Endothelial cell of umbilical vein (primary cell): Measurements from ENCODE around the gene PRDX5. TPM values are rescaled to one million over a fixed set of nuclear protein-coding genes. Genes with fewer than 3 reads are reported as not detected.

Experiments used
- BruUV-seq: library from RNA; stranded (reverse); fragments of 400-500 nt; replicated peaks from 2 replicates; lab custom pipeline; 2021; lab: Mats Ljungman, UMichigan
- CTCF ChIA-PET: fragments of 300-600, 350-600 bp; sonication (Branson Sonifier 250); formaldehyde crosslinking; loops from one replicate; lab custom pipeline; 2021; ENCODE audit warnings: antibody characterized with exemption, inconsistent platforms; lab: Charles Lee
- POLR2A ChIA-PET: fragments of 300-600, 350-600 bp; sonication (Branson Sonifier 250); formaldehyde crosslinking; loops from one replicate; lab custom pipeline; 2021; ENCODE audit warnings: antibody characterized with exemption, inconsistent platforms; lab: Charles Lee
- DNase-seq: peaks from one replicate; pipeline ENCODE4 v3.0.0-alpha.2; 2011; ENCODE audit warnings: low read depth, low spot score
- FAIRE-seq: peaks from 2 replicates; lab custom pipeline; 2011; peaks lifted over from hg19 to GRCh38; lab: Jason Lieb, UNC
- H2AFZ ChIP-seq: 2 replicates; pipeline ENCODE4 v1.6.0; 2012; ENCODE audit warnings: low read depth, low read length, control low read depth, inconsistent platforms
- H3K27ac ChIP-seq: 2 replicates; pipeline ENCODE4 v1.5.1; 2011; ENCODE audit warnings: low read depth, mild to moderate bottlenecking, control low read depth, low read length, moderate library complexity; ENCODE audit not compliant: insufficient read depth
- H3K27me3 ChIP-seq, 2 experiments: 2 replicates each; pipeline versions ENCODE4 v1.6.0 to v1.6.1; 2011; ENCODE audit warnings: low read length in 2 of 2, mixed read lengths in 1 of 2; ENCODE audit not compliant: control insufficient read depth in 2 of 2, insufficient read depth in 2 of 2
- H3K36me3 ChIP-seq, 2 experiments: 2 replicates in 1 of 2; 3 replicates in 1 of 2; pipeline ENCODE4 v1.5.1; 2011; ENCODE audit warnings: low read length in 2 of 2, mild to moderate bottlenecking in 1 of 2, moderate library complexity in 1 of 2; ENCODE audit not compliant: control insufficient read depth in 2 of 2, insufficient read depth in 2 of 2; ENCODE audit errors: extremely low read depth in 1 of 2
- H3K4me1 ChIP-seq: 3 replicates; pipeline ENCODE4 v1.5.1; 2011; ENCODE audit warnings: mild to moderate bottlenecking, low read length; ENCODE audit not compliant: control insufficient read depth, insufficient read depth; ENCODE audit errors: extremely low read depth
- H3K4me2 ChIP-seq: 2 replicates; pipeline ENCODE4 v1.6.1; 2011; ENCODE audit warnings: low read length, control low read depth, mixed read lengths; ENCODE audit not compliant: insufficient read depth
- H3K4me3 ChIP-seq, 3 experiments: fragments of 200-600 bp in 1 of 3; sonication (generic), shearing (Covaris generic) in 1 of 3; replicated peaks in 1 of 3; 2 replicates each; pipeline ENCODE4 v1.5.1; 2011 to 2016; ENCODE audit warnings: control low read depth in 3 of 3, low read length in 3 of 3, mild to moderate bottlenecking in 2 of 3, inconsistent platforms in 1 of 3, low read depth in 1 of 3, moderate library complexity in 1 of 3; ENCODE audit not compliant: insufficient read depth in 1 of 3
- H3K79me2 ChIP-seq: 2 replicates; pipeline ENCODE4 v1.6.0; 2012; ENCODE audit warnings: low read length, inconsistent platforms; ENCODE audit not compliant: control insufficient read depth, insufficient read depth
- H3K9ac ChIP-seq: replicated peaks from 2 replicates; pipeline ENCODE3; 2011; ENCODE audit warnings: low read length, control low read depth; ENCODE audit not compliant: insufficient read depth; ENCODE audit errors: extremely low read depth
- H3K9me1 ChIP-seq: replicated peaks from 3 replicates; pipeline ENCODE4 v1.6.0; 2011; ENCODE audit warnings: mild to moderate bottlenecking, low read length; ENCODE audit not compliant: control insufficient read depth, insufficient read depth; ENCODE audit errors: extremely low read depth
- H3K9me3 ChIP-seq: replicated peaks from 2 replicates; pipeline ENCODE4 v1.5.1; 2012; ENCODE audit warnings: low read length, inconsistent platforms; ENCODE audit not compliant: control insufficient read depth, insufficient read depth
- H4K20me1 ChIP-seq: replicated peaks from 2 replicates; pipeline ENCODE3; 2011; ENCODE audit warnings: mild to moderate bottlenecking, low read length; ENCODE audit not compliant: control insufficient read depth, insufficient read depth; ENCODE audit errors: extremely low read depth
- FOS ChIP-seq: IDR thresholded peaks from 2 replicates; pipeline ENCODE4 v1.6.1; 2011; ENCODE audit warnings: mild to moderate bottlenecking, low read length, moderate library complexity, borderline replicate concordance; ENCODE audit not compliant: insufficient read depth
- GATA2 ChIP-seq: IDR thresholded peaks from 2 replicates; pipeline ENCODE4 v1.7.0; 2011; ENCODE audit warnings: low read depth, mild to moderate bottlenecking, moderate library complexity, mixed read lengths, low read length; ENCODE audit not compliant: insufficient read length, insufficient read depth
- JUN ChIP-seq: IDR thresholded peaks from 2 replicates; pipeline ENCODE4 v1.6.1; 2011; ENCODE audit warnings: borderline replicate concordance, low read depth; ENCODE audit not compliant: insufficient read length, insufficient read depth
- MYC ChIP-seq: IDR thresholded peaks from one replicate; pipeline ENCODE4 v1.6.1; 2011; ENCODE audit warnings: mild to moderate bottlenecking, low read depth, low read length
- POLR2A ChIP-seq: IDR thresholded peaks from 2 replicates; pipeline ENCODE4 v1.6.1; 2012; ENCODE audit warnings: low read depth, mild to moderate bottlenecking, control low read depth, low read length
- POLR2AphosphoS5 ChIP-seq: IDR thresholded peaks from 2 replicates; pipeline ENCODE4 v1.6.1; 2012; ENCODE audit warnings: low read depth, mild to moderate bottlenecking, control low read depth, low read length, moderate library complexity; ENCODE audit not compliant: insufficient read depth
- dilution Hi-C: fragments of 300-500 bp; cut with MboI; formaldehyde crosslinking; loops from one replicate; pipeline ENCODE4 v1.15.0; 2019; ENCODE audit warnings: low sequenced_read_pairs; ENCODE audit not compliant: extremely low pct_ligation_motif_present
- intact Hi-C: fragments of 100-400 bp; cut with micrococcal nuclease; formaldehyde crosslinking; loops from one replicate; pipeline ENCODE4 v1.10.0; 2022
- polyA plus RNA-seq, 4 experiments: library from polyadenylated mRNA; depleted of rRNA in 3 of 4; stranded (reverse) in 3 of 4; unstranded in 1 of 4; fragments of >200 nt; gene quantifications; 2 replicates each; pipeline versions ENCODE4 v1.2.1 to v1.2.3, GENCODE V29; 2011 to 2012; ENCODE audit warnings: missing spikeins in 1 of 4
- total RNA-seq: library from RNA; stranded (reverse); gene quantifications from 2 replicates; pipeline ENCODE4 v1.2.3, GENCODE V29; 2021
- TF ChIP-seq, protein P1 (sequence below): IDR thresholded peaks from 2 replicates; pipeline ENCODE4 v1.6.1; 2011; ENCODE audit not compliant: insufficient read depth, insufficient read length
- TF ChIP-seq, protein P2 (sequence below), 2 donors: IDR thresholded peaks; 1 replicate in 1 of 2; 2 replicates in 1 of 2; pipeline ENCODE4 v1.5.1; 2011; ENCODE audit warnings: low read length in 2 of 2, mild to moderate bottlenecking in 2 of 2, moderate library complexity in 2 of 2, control low read depth in 1 of 2, inconsistent platforms in 1 of 2, low read depth in 1 of 2; ENCODE audit not compliant: insufficient read depth in 1 of 2; ENCODE audit errors: extremely low read depth in 1 of 2

The PRDX5 gene
- total and polyA plus RNA-seq, 2 donors (not counting 3 experiments of a cell fraction or from before 2014, with no cell fraction given), result 199 to 709 TPM

DNA sequence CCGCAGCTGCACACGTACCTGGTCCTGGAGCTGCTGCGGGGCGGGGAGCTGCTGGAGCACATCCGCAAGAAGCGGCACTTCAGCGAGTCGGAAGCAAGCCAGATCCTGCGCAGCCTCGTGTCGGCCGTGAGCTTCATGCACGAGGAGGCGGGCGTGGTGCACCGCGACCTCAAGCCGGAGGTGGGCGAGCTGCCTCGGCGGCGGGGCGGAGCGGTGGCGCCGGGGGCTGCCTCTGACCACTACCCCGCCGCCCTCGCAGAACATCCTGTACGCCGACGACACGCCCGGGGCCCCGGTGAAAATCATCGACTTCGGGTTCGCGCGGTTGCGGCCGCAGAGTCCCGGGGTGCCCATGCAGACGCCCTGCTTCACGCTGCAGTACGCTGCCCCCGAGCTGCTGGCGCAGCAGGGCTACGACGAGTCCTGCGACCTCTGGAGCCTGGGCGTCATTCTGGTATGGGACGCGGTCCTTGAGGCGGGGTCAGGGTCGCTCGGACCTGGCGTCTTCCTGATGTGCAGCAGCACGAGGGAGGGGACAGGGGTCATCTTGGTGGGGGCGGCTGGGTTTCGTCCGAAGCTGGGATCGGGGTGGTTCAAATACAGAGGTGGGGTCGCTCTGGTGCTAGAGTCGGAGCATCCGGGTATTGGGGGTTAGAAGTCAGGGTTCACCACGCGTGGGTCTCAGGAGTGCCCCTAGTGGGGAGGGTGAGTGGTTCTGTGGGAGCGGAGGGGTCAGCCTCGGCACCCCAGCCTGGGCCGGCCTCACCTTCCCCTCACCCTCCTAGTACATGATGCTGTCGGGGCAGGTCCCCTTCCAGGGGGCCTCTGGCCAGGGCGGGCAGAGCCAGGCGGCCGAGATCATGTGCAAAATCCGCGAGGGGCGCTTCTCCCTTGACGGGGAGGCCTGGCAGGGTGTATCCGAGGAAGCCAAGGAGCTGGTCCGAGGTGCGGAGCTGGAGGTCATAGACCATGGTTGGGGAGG lies 51.8 kb downstream of the PRDX5 start:
- dilution Hi-C loops (no loop called here), intact Hi-C loops (no loop called here)
- FAIRE-seq (no peak), DNase-seq (no peak)
- POLR2A ChIA-PET, result no interaction called here
- Histone ChIP-seq H3K4me1 (no peaks in the 10 kb centered on the region), H2AFZ (no peak overlapping the region), H3K79me2 (no peaks in the 10 kb centered on the region), H3K9me1 (no peaks in the 10 kb centered on the region), H3K36me3 (peaks cover 0 to 23% of the 10 kb centered on the region in 2 experiments), H3K27ac (no peak overlapping the region), H3K4me2 (no peak overlapping the region), H3K27me3 (no peaks in the 10 kb centered on the region), H3K9ac (no peak overlapping the region), H4K20me1 (no peaks in the 10 kb centered on the region), H3K4me3 (no peak overlapping the region), H3K9me3 (no peaks in the 10 kb centered on the region)
- no TSS peak for BruUV-seq
- no peak for TF ChIP-seq FOS
- TF ChIP-seq GATA2, result no peak
- TF ChIP-seq POLR2A, result no peak
- TF ChIP-seq JUN, result no peak
- no peak for TF ChIP-seq MYC
- TF ChIP-seq POLR2AphosphoS5, result no peak
- CTCF ChIA-PET, result no interaction called here

DNA sequence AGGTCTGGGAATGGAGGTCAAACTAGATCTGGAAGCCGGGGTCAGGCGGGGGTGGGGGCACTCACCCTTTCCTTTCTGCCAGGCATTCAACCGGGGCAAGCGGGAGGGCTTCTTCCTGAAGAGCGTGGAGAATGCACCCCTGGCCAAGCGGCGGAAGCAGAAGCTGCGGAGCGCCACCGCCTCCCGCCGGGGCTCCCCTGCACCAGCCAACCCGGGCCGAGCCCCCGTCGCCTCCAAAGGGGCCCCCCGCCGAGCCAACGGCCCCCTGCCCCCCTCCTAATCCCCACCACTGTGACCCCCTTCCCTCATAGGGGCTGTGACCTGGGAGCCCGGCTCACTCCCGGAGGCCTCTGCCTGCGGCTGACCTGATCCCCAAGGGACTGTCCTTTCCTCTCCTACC lies 53.3 kb downstream of the PRDX5 start:
- DNase-seq (no peak), FAIRE-seq (no peak)
- Histone ChIP-seq H3K4me3 (no peak overlapping the region), H3K4me1 (no peaks in the 10 kb centered on the region), H4K20me1 (no peaks in the 10 kb centered on the region), H3K27ac (no peak overlapping the region), H3K9ac (no peak overlapping the region), H3K79me2 (no peaks in the 10 kb centered on the region), H3K27me3 (no peaks in the 10 kb centered on the region), H3K9me1 (no peaks in the 10 kb centered on the region), H3K36me3 (peaks cover 0 to 17% of the 10 kb centered on the region in 2 experiments), H2AFZ (no peak overlapping the region), H3K9me3 (no peaks in the 10 kb centered on the region), H3K4me2 (no peak overlapping the region)
- POLR2A ChIA-PET, result no interaction called here
- CTCF ChIA-PET, result no interaction called here
- dilution Hi-C loops, result no loop called here
- intact Hi-C loops, result no loop called here
- BruUV-seq, result no TSS peak
- TF ChIP-seq POLR2AphosphoS5 (no peak), GATA2 (no peak), MYC (no peak), FOS (no peak)
- TF ChIP-seq, protein P1, sequence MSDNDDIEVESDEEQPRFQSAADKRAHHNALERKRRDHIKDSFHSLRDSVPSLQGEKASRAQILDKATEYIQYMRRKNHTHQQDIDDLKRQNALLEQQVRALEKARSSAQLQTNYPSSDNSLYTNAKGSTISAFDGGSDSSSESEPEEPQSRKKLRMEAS, result no peak
- TF ChIP-seq, protein P2, sequence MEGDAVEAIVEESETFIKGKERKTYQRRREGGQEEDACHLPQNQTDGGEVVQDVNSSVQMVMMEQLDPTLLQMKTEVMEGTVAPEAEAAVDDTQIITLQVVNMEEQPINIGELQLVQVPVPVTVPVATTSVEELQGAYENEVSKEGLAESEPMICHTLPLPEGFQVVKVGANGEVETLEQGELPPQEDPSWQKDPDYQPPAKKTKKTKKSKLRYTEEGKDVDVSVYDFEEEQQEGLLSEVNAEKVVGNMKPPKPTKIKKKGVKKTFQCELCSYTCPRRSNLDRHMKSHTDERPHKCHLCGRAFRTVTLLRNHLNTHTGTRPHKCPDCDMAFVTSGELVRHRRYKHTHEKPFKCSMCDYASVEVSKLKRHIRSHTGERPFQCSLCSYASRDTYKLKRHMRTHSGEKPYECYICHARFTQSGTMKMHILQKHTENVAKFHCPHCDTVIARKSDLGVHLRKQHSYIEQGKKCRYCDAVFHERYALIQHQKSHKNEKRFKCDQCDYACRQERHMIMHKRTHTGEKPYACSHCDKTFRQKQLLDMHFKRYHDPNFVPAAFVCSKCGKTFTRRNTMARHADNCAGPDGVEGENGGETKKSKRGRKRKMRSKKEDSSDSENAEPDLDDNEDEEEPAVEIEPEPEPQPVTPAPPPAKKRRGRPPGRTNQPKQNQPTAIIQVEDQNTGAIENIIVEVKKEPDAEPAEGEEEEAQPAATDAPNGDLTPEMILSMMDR (IDR thresholded peaks at IDR 0.05; ENCODE audit: extremely low read depth in 1 of 2, insufficient read depth in 1 of 2, low read depth in 1 of 2, low read length in 2 of 2), result no peak
